Prostate gland (tissue), 2 donors: ENCODE data around the gene CST4. TPM values are rescaled to one million over a fixed set of nuclear protein-coding genes. Genes with fewer than 3 reads are reported as not detected.

Experiments used
- DNase-seq: peaks from one replicate; pipeline ENCODE4 v3.0.0-alpha.2; 2019; ENCODE audit warnings: low spot score
- H3K27ac ChIP-seq, 2 donors: fragments of 200-600 bp; sonication (generic); 2 replicates each; pipeline ENCODE4 v1.5.1; 2017 to 2019
- H3K27me3 ChIP-seq: fragments of 200-600 bp; sonication (generic); replicated peaks from 2 replicates; pipeline ENCODE4 v1.5.1; 2019; ENCODE audit not compliant: insufficient read depth
- H3K36me3 ChIP-seq, 2 donors: fragments of 200-600 bp; sonication (generic); 1 replicate in 1 of 2; 2 replicates in 1 of 2; pipeline versions ENCODE4 v1.5.1 to v1.8.1; 2017 to 2019
- H3K4me1 ChIP-seq: fragments of 200-600 bp; sonication (generic); replicated peaks from 2 replicates; pipeline ENCODE4 v1.5.1; 2019
- H3K4me3 ChIP-seq, 2 donors: fragments of 200-600 bp; sonication (generic); 2 replicates each; pipeline ENCODE4 v1.5.1; 2017 to 2019
- H3K9me3 ChIP-seq: fragments of 200-600 bp; sonication (generic); 2 replicates; pipeline ENCODE4 v1.5.1; 2017
- CTCF ChIP-seq, 4 experiments: fragments of 200-600 bp in 2 of 4; fragments of 450-650 bp in 2 of 4; sonication (generic) in 2 of 4; IDR thresholded peaks; 1 replicate in 3 of 4; 2 replicates in 1 of 4; pipeline ENCODE4 v1.5.1; 2016 to 2019; ENCODE audit warnings: antibody characterized with exemption in 4 of 4, mild to moderate bottlenecking in 2 of 4, moderate library complexity in 2 of 4
- POLR2A ChIP-seq: fragments of 450-650 bp; IDR thresholded peaks from one replicate; pipeline ENCODE4 v1.6.1; 2016; ENCODE audit warnings: antibody characterized with exemption, mild to moderate bottlenecking
- POLR2AphosphoS5 ChIP-seq: sonication (generic); formaldehyde crosslinking; IDR thresholded peaks from one replicate; pipeline ENCODE4 v1.6.1; 2017; ENCODE audit warnings: antibody characterized with exemption
- WGBS: methylation state at CpG from one replicate; pipeline ENCODE4 v1.1.5; 2018; 5-methylcytosine and 5-hydroxymethylcytosine counted together
- intact Hi-C: fragments of 100-400 bp; cut with DNase I; formaldehyde crosslinking; loops from one replicate; pipeline ENCODE4 v1.14.2; 2022
- total RNA-seq, 2 donors: library from RNA; depleted of rRNA; stranded (reverse); fragments of >200 nt; gene quantifications; one replicate each; pipeline ENCODE4 v1.1.0, GENCODE V29; 2016

Gene CST4
- total RNA-seq, 2 donors from 2014 or later: 7.9 TPM; not detected in 1

- H3K27me3 ChIP-seq: no peaks in the 10 kb centered on the region
- no peak for TF ChIP-seq CTCF (IDR thresholded peaks at IDR 0.05)
- TF ChIP-seq POLR2A: no peak
- no peak for TF ChIP-seq POLR2AphosphoS5
- H3K36me3 ChIP-seq: no peaks in the 10 kb centered on the region
- no peaks in the 10 kb centered on the region for H3K4me1 ChIP-seq
- H3K4me3 ChIP-seq: no peak overlapping the region
- 95% methylated on average over 7 of the region's 7 CpGs for WGBS
- intact Hi-C loops: no loop called here
- H3K27ac ChIP-seq: no peak overlapping the region
- no peaks in the 10 kb centered on the region for H3K9me3 ChIP-seq
- no peak for DNase-seq
Measured at GRCh38 chr20:23644164-23644563, 44.7 kb downstream of the CST4 start.

DNA sequence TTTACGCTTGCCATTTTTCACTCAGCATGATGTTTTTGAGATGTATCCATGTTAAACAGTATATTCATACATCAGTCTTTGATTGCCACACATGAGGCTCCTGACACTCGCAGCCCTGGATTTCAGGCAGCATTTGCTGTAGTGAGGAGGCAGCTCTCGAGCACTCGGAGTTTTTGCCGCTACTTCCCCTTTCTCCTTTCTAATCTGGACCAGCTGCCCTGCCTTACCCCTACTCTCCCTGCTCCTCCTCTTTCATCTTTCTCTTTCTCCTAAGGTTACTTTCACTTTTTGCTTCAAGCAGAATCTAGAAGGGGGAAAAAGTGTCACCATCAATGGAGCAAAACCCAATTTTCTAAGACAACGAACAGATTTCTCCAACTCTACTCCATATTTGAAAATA lies 45.2 kb downstream of the CST4 start:
- TF ChIP-seq POLR2A (no peak), POLR2AphosphoS5 (no peak), CTCF (IDR thresholded peaks at IDR 0.05) (no peak)
- intact Hi-C loops: no loop called here
- no peaks in the 10 kb centered on the region for H3K36me3 ChIP-seq
- no peak overlapping the region for H3K4me3 ChIP-seq
- 82% methylated on average over 6 of the region's 6 CpGs for WGBS
- H3K27me3 ChIP-seq: no peaks in the 10 kb centered on the region
- H3K27ac ChIP-seq: no peak overlapping the region
- DNase-seq: no peak
- no peaks in the 10 kb centered on the region for H3K9me3 ChIP-seq
- no peaks in the 10 kb centered on the region for H3K4me1 ChIP-seq

DNA sequence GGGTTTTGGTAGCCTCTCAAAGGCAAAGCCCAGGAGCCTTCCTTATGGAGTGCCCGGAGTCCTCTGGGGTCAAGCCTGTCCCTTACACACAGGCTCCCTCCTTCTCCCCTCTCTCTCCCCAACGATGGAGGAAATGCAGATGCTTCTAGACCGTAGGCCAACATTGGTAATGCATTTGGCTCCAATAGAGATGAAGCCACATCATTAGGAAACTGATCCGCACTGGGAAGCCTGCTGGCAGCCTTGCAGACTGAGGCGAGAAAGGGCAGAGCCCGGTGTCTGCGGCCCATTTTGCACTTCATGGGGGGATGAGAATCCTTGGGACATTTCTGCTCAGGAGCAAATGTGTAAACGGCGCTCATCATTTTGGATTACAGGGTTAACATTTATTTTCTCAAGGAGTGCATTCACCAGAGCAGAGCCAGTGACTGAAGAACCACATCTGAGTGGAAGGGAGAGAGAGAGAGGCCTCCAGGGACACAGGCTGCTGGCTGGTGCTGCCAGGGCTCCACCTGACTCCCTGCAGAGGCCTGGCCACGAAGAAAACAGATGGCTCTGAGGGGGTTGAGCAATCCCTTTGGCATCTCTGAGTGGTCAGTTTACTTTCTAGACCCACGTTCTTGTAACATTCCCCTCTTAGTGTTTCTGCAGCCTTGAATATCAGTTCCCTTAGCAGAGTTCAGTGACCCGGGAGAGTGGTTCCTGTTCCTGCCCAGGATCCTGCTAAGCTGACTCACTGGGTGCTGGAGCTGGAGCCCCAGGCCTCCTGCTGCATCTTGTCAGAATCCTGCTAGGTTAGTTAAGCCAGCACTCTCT lies 46.7 kb downstream of the CST4 start:
- H3K27me3 ChIP-seq: no peaks in the 10 kb centered on the region
- no peaks in the 10 kb centered on the region for H3K36me3 ChIP-seq
- no peaks in the 10 kb centered on the region for H3K9me3 ChIP-seq
- DNase-seq: no peak
- no peak overlapping the region for H3K4me3 ChIP-seq
- TF ChIP-seq POLR2AphosphoS5 (peak; percentile 20), CTCF (IDR thresholded peaks at IDR 0.05) (no peak), POLR2A (no peak)
- H3K27ac ChIP-seq: no peak overlapping the region
- H3K4me1 ChIP-seq: no peaks in the 10 kb centered on the region
- 59% methylated on average over 12 of the region's 12 CpGs for WGBS
- intact Hi-C loops: no loop called here

GRCh38 chr20:23640671-23641667 lies 47.9 kb downstream of the CST4 start:
- intact Hi-C loops: no loop called here
- peaks cover 9% of the 10 kb centered on the region for H3K4me1 ChIP-seq
- no peaks in the 10 kb centered on the region for H3K27me3 ChIP-seq
- DNase-seq: no peak
- TF ChIP-seq CTCF (IDR thresholded peaks at IDR 0.05) (no peak), POLR2A (no peak)
- no peaks in the 10 kb centered on the region for H3K36me3 ChIP-seq
- no peaks in the 10 kb centered on the region for H3K9me3 ChIP-seq
- H3K4me3 ChIP-seq: no peak overlapping the region
- WGBS: 76% methylated on average over 11 of the region's 11 CpGs
- no peak overlapping the region for H3K27ac ChIP-seq
